HUDEP-2 (cell line): Measurements from ENCODE around the gene FHAD1.
"Not testable (repeated sequence)": the region's sequence is repeated elsewhere in the genome, so short reads cannot be mapped to it uniquely, and the experiment has no call there.

Experiments used
- DNase-seq, 76 experiments: peaks; one replicate each; lab custom pipeline; 2025; ENCODE audit not compliant: unreplicated experiment in 76 of 76; lab: John Stamatoyannopoulos, UW

Gene FHAD1

DNA sequence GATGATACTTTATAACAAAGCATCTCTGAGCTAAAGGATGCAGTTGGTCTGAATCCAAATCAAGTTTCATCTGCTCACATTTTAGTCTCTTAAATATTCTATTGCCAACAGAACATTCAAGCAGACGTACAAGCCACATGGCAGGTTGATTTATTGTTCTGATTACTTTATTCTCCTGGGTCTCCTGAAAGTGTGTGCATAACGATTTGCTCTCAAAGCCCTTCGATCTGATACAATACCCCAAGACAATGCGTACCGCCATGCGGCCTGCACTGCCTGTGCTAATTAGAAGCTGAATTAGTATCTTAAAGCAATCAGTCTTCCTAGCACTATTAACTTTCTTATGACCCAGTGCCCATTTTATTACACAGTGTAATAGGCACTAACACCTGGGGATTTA is 56.9 kb downstream of the FHAD1 start:
- DNase-seq = no peak

DNA sequence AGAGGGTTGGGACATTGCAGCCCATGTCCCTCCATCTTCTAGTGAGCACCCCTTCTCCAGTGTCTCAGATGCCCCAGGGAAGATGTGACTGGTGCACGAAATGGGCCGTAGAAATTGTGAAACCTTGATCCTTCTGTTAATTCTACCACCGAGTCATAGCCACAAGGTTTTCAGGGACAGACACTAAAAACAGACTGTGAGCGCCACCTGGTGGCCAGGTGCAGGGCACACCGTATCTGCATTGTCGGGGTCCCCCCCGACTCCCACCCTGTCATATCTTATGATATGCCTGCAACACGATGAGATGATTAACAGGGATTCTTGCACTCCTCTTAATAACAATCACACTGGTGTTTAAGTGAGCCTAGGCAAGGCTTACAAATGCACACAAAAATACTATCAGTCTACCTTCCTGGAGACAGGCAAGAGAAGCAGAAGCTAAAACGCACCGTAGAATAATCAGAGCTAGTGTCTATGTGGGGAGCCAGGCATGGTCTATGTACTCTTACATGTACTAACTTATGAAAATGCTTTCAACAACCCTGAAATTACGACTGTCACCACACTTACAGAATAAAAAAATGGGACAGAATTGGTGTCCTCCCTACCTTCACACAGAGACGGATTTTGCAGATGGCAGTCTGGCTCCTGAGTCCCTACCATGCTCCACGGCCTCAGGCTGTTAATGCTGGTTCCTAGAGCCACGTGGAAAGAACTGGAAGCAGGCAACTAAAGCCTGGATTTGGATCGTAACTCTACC is 57.9 kb downstream of the FHAD1 start:
- peak in 21 of 76 experiments; percentile 2 to 33 (median 11) for DNase-seq

DNA sequence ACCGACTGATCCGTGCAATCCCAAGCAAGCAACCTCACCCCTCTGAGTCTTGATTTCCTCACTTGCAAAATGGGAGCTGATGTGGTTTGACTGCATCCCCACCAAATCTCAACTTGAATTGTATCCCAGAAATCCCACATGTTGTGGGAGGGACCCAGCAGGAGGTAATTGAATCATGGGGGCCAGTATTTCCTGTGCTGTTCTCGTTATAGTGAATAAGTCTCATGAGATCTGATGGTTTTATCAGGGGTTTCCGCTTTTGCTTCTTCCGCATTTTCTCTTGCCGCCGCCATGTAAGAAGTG is 58.4 kb downstream of the FHAD1 start:
- no peak for DNase-seq

DNA sequence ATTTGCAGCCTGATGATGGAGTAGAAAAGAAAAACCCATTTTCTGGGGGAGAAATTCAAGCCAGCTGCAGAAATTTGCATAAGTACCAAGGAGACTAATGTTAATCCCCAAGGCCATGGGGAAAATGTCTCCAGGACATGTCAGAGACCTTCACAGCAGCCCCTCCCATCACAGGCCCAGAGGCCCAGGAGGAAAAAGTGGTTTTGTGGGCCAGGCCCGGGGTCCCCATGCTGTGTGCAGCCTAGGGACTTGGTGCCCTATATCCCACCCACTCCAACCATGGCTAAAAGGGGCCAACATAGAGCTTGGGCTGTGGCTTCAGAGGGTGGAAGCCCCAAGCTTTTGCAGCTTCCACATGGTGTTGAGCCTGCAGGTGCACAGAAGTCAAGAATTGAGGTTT is 59.3 kb downstream of the FHAD1 start:
- DNase-seq = not testable (repeated sequence)

DNA sequence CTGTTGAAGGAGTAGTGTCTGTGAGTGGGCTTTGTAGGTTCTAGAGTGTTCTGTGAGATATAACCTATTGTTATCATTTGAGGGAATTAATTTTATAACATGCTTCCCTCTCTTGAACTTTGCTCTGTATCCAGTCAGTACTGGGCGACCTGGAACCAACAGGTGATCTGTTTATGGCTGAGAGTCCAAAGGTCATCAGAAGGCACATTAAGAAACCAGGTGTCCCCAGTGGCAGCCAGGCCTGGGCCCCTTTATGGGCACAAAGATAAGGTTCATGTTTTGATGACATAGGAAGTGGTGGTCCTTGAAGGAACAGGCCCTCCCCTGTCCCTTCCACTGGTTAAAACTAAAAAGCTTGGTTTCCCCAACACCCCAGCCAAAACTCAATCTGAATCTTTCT is 61.1 kb downstream of the FHAD1 start:
- DNase-seq = no peak

DNA sequence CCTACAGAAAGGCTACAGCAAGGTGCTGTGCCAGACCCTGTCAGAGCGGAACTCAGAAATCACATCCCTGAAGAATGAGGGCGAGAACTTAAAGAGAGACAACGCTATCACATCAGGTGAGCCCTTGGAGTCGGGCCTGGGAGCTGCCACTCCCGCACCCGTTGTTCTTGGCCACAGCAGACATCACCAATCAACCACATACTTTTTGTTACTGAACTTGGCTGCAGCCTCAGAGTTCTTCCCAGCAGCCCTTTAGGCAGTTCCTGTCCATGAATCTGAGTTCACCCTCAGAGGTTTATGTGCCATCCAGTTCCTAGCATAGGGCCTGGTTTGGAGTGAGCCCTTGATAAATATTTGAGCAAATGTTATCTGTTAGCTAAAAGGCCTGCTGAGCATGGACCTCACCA is 61.6 kb downstream of the FHAD1 start:
- no peak for DNase-seq

DNA sequence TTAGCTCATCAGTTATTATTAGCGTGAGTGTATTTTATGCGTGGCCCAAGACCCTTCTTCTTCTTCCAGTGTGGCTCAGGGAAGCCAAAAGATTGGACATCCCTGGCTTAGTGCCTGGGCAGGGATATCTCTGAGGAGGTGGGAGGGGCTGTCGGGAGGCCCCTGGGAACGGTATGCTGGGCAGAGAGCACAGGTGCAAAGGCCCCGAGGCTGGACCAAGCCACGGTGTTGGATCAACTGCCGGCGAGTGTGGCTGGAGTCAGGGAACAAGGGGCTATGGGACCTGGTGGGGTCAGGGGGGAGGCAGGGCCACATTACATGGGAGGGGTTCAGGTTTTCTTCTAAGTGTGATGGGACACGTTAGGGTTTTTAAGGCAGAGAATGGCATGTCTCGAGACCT is 62.7 kb downstream of the FHAD1 start:
- DNase-seq = no peak

DNA sequence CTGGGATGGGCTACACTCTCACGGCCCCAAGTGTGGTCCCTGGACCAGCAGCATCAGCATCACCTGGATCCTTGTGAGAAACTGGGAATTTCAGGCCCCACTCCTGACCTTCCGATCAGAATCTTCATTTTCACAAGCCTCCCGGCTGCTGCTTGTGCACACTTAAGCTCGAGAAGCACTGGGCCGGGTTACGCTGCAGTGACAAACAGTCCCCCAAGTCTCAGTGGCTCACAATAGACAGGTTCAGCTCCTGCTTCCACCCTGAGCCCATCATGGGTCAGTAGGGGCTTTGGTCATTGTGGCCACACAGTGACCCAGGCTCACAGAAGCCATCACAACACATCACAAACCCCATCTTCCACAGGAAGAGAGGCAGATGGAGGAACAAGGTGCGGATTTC is 63.5 kb downstream of the FHAD1 start:
- DNase-seq = no peak

DNA sequence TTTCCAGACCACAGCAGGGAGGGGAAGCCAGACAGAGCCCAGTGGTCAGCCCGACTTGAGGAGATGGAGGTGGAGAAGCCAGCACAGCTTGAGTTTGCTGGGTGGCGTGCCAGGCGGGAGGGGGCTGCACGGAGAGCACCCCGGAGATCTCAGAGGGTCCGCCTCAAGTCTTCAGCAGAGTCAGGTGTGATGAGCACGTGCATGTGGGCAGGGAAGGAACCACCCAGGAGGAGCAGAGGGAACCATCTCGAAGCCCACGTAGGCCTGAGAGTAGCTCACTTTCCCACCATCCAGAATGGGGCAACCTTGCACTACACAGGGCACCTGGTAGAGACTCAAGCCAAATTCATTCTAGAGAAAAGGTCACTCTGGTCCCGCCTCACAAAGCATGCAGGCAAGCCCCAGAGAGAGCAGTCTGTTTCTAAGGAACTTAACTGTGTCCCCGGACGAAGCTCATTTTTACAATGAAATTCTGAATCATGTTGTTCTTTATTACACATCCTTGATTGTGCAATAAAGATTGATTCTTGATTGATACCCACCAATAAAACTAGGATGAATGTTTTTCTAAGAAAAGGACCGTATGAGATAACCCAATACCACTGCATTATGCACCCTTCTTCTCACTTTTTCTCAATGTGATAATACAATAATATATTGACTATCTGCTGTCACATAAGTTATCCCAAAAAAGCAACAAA is 64.2 kb downstream of the FHAD1 start:
- no peak for DNase-seq

DNA sequence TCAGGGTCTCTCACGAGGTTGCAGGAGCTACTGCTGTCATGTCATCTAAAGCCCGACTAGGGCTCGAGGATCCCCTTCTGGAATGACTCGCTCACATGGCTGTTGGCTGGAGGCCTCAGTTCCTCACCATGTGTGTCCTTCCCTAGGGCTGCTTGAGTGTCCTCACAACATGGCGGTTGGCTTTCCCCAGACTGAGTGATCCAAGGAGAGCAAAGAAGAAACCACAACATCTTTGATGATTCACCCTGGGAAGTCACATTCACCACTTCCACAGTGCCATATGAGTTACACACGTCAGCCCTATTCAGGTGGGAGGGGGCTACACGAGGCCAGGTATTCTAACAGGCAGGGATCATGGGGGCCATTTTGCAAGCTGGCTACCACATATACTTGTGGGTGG is 64.9 kb downstream of the FHAD1 start:
- DNase-seq = no peak

DNA sequence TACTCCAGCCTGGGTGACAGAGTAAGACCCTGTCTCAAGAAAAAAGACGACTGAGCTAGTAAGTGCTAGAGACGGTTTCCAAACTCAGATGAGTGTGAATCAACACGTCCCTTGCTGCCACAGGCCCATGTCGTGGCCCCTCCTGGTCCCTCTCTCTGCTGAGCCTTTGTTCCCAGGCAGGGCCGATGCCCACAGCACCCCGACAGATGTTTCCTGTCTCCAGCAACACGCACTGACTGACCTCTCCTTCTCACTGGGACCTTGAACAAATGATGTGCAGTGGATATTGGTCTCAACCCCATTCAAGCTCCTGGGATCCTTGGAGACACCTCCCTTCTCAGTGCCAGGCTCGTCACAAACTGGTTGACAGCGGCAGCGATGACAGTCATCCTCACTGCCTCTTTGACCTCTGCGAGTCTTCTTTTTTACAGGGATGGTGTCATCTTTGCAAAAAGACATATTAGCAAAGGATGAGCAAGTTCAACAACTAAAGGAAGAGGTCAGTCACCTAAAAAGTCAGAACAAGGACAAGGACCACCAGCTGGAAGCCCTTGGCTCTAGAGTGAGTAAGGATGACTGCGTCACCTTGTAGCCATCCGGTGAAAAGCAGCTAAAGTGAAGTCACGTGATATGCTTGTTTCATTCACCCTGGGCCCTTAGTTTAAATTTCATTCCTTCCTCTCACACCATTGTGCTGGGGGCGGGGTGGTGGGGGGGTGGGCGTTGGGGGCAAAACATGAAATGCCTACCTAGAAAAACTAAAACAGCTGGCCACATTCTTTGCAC is 65.8 kb downstream of the FHAD1 start:
- DNase-seq = no peak

DNA sequence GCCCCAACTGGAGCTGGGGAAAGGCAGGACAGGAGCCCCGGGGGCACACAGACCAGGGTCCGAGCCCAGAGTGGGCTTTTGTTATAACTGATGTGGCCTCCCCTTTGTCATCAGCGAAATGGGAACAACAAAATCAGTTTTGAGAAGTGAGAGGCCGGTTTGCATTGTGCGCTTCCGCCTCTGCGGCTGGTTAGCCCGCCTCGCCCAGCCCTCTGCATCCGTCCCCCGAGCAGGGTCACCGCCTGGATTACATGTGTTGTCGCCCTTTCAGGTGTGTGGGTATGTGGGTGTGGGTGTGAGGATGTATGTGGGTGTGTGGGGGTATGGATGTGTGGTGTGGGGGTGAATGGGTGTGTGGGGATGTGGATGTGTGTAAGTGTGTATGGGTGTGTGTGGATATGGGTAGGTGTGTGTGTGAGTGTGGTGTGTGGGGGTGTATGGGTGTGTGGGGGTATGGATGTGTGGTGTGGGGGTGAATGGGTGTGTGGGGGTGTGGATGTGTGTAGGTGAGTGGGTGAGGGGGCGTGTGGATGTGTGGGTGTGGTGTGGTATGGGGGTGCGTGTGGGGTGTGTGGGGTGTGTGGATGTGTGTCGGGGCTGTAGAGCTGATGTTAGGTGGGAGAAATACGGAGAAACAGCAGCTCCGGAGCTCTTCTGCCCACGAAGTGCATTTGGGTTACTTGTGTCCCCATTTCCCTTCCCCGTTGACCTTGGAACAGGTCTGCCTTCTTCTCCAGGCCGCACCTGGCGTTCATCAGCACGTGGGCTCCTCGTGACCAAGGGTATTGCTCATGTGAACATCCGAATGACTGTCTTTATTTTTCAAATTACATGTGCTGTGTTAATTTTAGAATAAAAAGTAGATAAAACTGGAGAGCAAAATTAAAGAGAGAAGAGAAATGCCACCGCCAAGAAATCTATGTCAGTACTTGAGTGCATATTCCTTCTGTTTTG is 67.6 kb downstream of the FHAD1 start:
- DNase-seq = no peak

DNA sequence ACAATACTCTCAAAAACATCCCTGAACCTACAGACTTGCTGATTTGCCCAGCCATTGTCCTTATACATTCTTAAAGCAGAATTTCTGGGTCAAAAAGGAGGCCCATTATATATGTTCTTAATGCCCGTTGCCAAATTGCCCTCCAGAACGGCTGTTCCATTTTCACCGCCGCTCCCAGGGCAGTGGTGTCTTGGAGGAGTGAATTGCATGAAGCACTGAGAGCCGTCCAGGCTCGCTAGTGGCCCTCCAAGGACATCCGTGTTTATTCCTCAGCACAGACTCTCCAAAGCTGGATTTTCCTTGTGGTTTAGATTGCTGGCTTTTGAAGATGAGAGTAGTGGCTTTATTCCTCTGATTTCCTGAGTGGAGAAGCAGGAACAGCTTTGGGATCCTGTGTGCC is 68.8 kb downstream of the FHAD1 start:
- no peak for DNase-seq

DNA sequence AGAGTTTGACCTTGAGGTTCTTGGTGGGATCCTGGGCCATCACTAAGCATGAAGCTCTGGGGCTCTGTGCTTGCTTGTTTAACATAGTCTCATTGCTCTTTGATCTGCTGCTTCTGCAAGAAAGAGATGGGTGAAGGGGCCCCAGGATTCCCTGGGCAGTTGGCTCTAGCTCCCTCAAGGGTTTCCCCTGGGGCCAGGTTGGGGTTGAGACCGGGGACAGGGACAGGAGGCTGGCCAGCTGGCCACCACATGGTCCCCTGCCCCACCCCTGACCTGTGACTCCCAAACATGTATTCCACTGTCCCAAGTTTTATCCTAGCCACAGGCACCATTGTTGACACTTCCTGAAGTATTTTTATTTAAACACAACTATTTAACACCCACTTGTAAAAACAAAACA is 69.5 kb downstream of the FHAD1 start:
- no peak for DNase-seq

DNA sequence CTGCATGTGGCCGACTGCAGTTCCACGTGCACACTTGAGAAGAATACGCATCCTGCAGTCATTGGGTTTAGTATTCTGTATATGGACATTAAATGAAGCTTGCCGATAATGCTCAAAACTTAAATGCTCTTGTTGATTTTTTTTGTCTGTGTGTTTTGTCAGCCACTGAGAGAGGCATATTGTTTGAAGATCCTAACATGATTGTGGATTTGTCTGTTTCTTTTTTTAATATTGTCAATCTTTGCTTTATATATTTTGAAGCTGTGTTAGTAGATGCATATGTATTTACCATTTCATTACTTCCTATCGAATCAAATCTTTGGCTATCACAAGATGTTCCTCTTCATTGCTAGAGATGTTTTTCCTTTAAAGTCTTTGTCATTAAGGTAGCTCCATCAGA is 73.2 kb downstream of the FHAD1 start:
- DNase-seq = no peak

DNA sequence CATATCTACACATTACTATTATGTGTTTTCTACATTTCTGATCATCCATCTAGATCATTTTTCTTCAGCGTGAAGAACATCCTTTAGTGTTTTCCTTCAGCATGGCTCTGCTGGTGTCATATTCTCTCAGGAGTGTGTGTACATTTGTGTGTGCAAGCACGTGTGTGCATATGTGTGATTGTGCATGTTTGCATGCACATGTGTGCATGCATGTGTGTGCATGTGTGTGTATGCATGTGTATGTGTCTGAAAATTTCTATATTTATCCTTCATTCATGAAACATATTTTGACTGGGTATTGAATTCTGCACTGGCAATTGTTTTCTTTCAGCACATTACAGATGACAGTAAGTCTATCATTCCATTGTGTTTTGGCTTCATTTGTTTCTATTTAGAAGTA is 74.6 kb downstream of the FHAD1 start:
- DNase-seq = no peak

DNA sequence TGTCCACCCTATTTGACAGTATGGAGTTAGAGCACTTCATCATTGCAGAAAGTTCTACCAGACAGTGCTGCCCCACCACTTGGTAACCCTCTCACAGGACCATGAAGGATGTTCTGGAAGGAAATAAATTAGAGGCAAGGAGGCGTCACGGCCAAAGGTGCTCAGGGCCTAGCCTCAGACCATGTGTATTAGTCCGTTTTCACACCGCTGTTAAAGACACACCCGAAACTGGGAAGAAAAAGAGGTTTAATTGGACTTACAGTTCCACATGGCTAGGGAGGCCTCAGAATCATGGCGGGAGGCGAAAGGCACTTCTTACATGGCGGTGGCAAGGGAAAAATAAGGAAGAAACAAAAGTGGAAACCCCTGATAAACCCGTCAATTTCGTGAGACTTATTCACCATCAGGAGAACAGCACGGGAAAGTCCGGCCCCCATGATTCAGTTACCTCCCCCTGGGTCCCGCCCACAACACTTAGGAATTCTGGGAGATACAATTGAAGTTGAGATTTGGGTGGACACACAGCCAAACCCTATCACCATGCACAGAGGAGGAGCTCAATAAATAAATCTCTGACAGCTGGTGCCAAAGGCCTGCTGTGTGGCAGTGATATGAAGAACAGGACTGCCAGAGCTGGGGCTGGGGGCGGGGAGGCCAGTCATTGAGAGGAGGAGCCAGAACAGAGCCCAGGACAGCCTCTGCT is 75.8 kb downstream of the FHAD1 start:
- peak in 44 of 76 experiments; percentile 6 to 72 (median 32) for DNase-seq

DNA sequence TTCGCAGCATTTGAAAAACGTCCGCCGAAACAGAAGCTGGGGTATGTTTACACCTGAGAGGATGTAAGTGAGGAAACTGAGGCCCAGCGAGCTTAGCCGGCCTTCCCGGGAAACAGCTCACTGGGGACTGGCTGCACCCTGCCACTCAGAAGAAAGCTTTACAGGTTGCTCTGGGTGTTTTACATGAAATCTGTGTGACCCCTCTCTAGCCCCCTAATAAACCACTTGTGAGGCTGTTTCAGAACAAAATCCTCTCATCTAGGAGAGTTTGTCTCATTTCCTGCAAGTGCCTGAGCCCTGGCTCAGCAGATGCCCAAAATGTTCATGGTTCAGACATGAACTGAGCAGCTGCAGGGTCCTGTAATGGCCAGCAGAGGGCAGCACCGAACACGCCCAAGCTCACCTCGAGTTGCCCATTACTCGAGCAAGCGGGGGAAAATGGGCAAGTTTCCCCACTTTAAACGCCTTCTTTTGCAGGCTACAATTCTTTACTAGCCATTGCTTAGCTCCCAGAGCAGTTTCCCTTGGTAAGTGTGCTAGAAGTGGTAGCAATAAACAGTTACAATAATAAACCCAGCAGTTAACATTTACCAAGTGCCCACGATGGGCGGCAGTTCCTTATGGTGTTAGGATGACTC is 76.4 kb downstream of the FHAD1 start:
- DNase-seq = peak in 54 of 76 experiments; percentile 9 to 69 (median 36)

DNA sequence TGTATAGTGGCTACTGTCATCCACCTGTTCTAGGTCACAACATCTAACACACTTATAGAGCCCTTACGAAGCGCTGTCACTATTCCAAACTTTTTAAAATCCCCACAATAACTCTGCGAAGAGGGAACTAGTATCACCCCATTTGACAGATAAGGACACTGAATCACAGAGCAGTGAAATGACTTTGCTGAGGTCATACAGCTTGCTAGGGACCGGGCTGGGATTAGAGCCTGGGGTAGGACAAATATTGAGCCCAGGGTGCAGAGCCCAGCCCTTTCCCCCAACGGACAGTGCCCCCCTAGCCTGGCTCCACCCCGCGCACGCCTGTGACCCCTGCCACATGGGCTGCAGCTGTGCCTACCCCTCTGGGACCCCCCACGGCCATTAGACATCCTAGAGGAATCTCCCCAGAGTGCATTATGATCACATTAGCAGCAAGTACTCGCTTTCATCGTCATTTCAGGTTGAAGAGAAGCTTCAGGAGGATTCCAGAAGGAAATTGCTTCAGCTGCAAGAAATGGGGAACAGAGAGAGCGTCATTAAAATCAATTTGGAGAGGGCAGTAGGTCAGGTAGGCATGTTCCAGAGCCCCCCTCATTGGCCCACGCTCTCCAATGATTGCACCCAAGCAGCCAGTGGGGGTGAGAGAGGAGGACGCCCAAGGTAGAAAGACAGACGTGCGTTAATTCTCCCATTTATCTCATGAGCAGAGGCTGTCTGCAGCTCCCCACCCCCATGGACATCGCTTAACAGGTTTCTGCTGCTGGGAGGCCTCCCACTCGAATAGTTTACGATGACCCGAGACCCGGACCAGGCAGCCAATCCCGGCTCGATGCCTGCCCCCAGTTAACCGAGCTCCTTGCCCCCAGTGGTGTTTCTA is 77.2 kb downstream of the FHAD1 start:
- no peak for DNase-seq
